Stomach (tissue), 4 donors: ENCODE results near the gene GRIFIN.

Source experiments
- CTCF ChIP-seq, 7 experiments: fragments of 450-650 bp in 4 of 7; fragments of 200-600 bp in 3 of 7; sonication (generic) in 3 of 7; IDR thresholded peaks; one replicate each; pipeline ENCODE4 v1.5.1; 2016 to 2019; ENCODE audit warnings: antibody characterized with exemption in 7 of 7, control low read depth in 2 of 7, mild to moderate bottlenecking in 1 of 7
- EP300 ChIP-seq: sonication (generic); formaldehyde crosslinking; IDR thresholded peaks from one replicate; pipeline ENCODE4 v1.6.1; 2017; ENCODE audit warnings: antibody characterized with exemption
- POLR2A ChIP-seq, 4 donors: fragments of 450-650 bp; IDR thresholded peaks; one replicate each; pipeline ENCODE4 v1.6.1; 2016; ENCODE audit warnings: antibody characterized with exemption in 4 of 4, control low read depth in 2 of 4, mild to moderate bottlenecking in 1 of 4, moderate library complexity in 1 of 4
- POLR2AphosphoS5 ChIP-seq, 3 donors: sonication (generic); formaldehyde crosslinking; IDR thresholded peaks; one replicate each; pipeline ENCODE4 v1.6.1; 2016; ENCODE audit warnings: antibody characterized with exemption in 3 of 3

GRCh38 chr7:2443491-2443890 lies 32.7 kb downstream of the GRIFIN start:
- TF ChIP-seq CTCF (IDR thresholded peaks at IDR 0.05), result no peak
- TF ChIP-seq POLR2AphosphoS5 (IDR thresholded peaks at IDR 0.05), result no peak
- no peak for TF ChIP-seq EP300
- TF ChIP-seq POLR2A (IDR thresholded peaks at IDR 0.05), result no peak
